Caco-2 (cell line): Measurements from ENCODE around the gene PKHD1. TPM values are rescaled to one million over a fixed set of nuclear protein-coding genes. Genes with fewer than 3 reads are reported as not detected.

Source experiments
- BruUV-seq: library from RNA; stranded (reverse); fragments of 400-500 nt; replicated peaks from 2 replicates; lab custom pipeline; 2021; lab: Mats Ljungman, UMichigan
- CTCF ChIA-PET: fragments of 300-600 bp; sonication (Branson Sonifier 250); formaldehyde crosslinking; loops from one replicate; lab custom pipeline; 2022; ENCODE audit warnings: antibody characterized with exemption; lab: Charles Lee
- POLR2A ChIA-PET: fragments of 300-600 bp; sonication (Branson Sonifier 250); formaldehyde crosslinking; loops from one replicate; lab custom pipeline; 2022; ENCODE audit warnings: antibody characterized with exemption; lab: Charles Lee
- DNase-seq, 2 experiments: peaks; one replicate each; pipeline versions ENCODE4 v3.0.0 to v3.0.0-alpha.2; 2020 to 2022
- H3K27me3 ChIP-seq: replicated peaks from 2 replicates; pipeline ENCODE4 v1.6.0; 2011; ENCODE audit warnings: low read length; ENCODE audit not compliant: control insufficient read depth, insufficient read depth
- H3K36me3 ChIP-seq: 2 replicates; pipeline ENCODE4 v1.5.1; 2011; ENCODE audit warnings: low read length; ENCODE audit not compliant: control insufficient read depth, insufficient read depth
- H3K4me1 ChIP-seq: fragments of 250-450 bp; sonication (Bioruptor Pico); 2 replicates; pipeline ENCODE4 v1.5.1; 2020; ENCODE audit warnings: mild to moderate bottlenecking
- H3K4me3 ChIP-seq: 2 replicates; pipeline ENCODE4 v1.5.1; 2011; ENCODE audit warnings: low read depth, mild to moderate bottlenecking, control low read depth, low read length
- H3K9me3 ChIP-seq: fragments of 250-450 bp; sonication (Bioruptor Pico); 2 replicates; pipeline ENCODE4 v1.5.1; 2020; ENCODE audit warnings: mild to moderate bottlenecking, moderate library complexity
- H3K27ac Mint-ChIP-seq: one replicate; pipeline ENCODE4 v1.8.0; 2022; ENCODE audit warnings: mixed read lengths; ENCODE audit not compliant: unreplicated experiment
- H3K27me3 Mint-ChIP-seq: one replicate; pipeline ENCODE4 v1.8.0; 2022; ENCODE audit warnings: mixed read lengths; ENCODE audit not compliant: insufficient read depth, unreplicated experiment
- H3K36me3 Mint-ChIP-seq: one replicate; pipeline ENCODE4 v1.8.0; 2022; ENCODE audit warnings: mild to moderate bottlenecking, mixed read lengths; ENCODE audit not compliant: insufficient read depth, unreplicated experiment
- H3K4me1 Mint-ChIP-seq: one replicate; pipeline ENCODE4 v1.8.0; 2022; ENCODE audit warnings: low read depth, mixed read lengths; ENCODE audit not compliant: unreplicated experiment
- H3K4me3 Mint-ChIP-seq: one replicate; pipeline ENCODE4 v1.8.0; 2022; ENCODE audit warnings: mild to moderate bottlenecking, moderate library complexity, mixed read lengths; ENCODE audit not compliant: unreplicated experiment
- H3K9me3 Mint-ChIP-seq: one replicate; pipeline ENCODE4 v1.8.0; 2022; ENCODE audit warnings: mixed read lengths; ENCODE audit not compliant: unreplicated experiment
- intact Hi-C: fragments of 100-400 bp; cut with micrococcal nuclease; formaldehyde crosslinking; loops from one replicate; pipeline ENCODE4 v1.10.0; 2022; ENCODE audit not compliant: unreplicated experiment
- total RNA-seq: library from RNA; stranded (reverse); gene quantifications from 2 replicates; pipeline ENCODE4 v1.2.3, GENCODE V29; 2022
- TF ChIP-seq, protein P1 (sequence below), 2 experiments: fragments of 200-600 bp in 1 of 2; IDR thresholded peaks; 1 replicate in 1 of 2; 2 replicates in 1 of 2; pipeline versions ENCODE4 v1.5.1 to v1.8.0; 2011 to 2022; ENCODE audit warnings: antibody characterized with exemption in 1 of 2, control low read depth in 1 of 2, inconsistent platforms in 1 of 2, low read depth in 1 of 2, low read length in 1 of 2, mild to moderate bottlenecking in 1 of 2, moderate library complexity in 1 of 2; ENCODE audit not compliant: insufficient read depth in 1 of 2, severe bottlenecking in 1 of 2, unreplicated experiment in 1 of 2

The PKHD1 gene
- total RNA-seq, 1 experiment from 2014 or later = 3.3 TPM

DNA sequence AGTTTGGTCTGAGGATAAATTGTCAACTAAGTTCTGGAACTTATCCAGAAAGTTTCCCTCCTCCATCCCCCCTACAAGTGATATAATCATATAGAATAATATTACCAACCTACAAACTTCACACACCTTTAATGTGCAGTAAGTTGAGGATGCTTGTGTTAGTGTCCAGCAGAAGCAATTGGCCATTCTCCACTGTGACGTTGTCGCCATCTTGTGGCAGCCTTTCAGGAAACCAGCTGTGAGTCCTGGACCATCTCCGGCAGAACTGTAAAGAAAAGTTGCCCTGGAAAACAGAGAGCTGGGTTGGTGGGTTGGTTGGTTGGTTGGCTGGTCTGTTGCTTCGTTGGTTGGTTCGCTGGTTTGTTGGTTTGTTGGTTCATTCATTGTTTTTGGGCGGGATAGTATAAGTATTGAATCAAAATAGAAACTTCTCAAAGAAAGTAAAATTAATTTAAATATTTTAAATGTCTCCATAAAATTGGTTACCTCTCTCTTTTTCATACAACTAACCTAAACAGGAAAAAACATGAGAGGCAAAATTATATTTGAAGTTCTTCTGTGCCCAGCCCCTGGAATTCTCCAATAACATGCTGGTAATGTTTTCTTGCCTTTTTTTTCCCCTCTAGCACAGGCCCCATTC, 127.5 kb downstream of the PKHD1 start:
- Histone ChIP-seq H3K9me3 (no peaks in the 10 kb centered on the region), H3K36me3 (no peaks in the 10 kb centered on the region), H3K27me3 (no peaks in the 10 kb centered on the region), H3K4me3 (no peak overlapping the region), H3K4me1 (no peaks in the 10 kb centered on the region)
- H3K4me1 Mint-ChIP-seq = no peaks in the 10 kb centered on the region
- no peaks in the 10 kb centered on the region for H3K9me3 Mint-ChIP-seq
- DNase-seq = peak; percentile 68 to 81
- no peaks in the 10 kb centered on the region for H3K27me3 Mint-ChIP-seq
- POLR2A ChIA-PET = no interaction called here
- no peak overlapping the region for H3K4me3 Mint-ChIP-seq
- H3K36me3 Mint-ChIP-seq = no peaks in the 10 kb centered on the region
- TF ChIP-seq, protein P1, sequence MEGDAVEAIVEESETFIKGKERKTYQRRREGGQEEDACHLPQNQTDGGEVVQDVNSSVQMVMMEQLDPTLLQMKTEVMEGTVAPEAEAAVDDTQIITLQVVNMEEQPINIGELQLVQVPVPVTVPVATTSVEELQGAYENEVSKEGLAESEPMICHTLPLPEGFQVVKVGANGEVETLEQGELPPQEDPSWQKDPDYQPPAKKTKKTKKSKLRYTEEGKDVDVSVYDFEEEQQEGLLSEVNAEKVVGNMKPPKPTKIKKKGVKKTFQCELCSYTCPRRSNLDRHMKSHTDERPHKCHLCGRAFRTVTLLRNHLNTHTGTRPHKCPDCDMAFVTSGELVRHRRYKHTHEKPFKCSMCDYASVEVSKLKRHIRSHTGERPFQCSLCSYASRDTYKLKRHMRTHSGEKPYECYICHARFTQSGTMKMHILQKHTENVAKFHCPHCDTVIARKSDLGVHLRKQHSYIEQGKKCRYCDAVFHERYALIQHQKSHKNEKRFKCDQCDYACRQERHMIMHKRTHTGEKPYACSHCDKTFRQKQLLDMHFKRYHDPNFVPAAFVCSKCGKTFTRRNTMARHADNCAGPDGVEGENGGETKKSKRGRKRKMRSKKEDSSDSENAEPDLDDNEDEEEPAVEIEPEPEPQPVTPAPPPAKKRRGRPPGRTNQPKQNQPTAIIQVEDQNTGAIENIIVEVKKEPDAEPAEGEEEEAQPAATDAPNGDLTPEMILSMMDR (IDR thresholded peaks at IDR 0.05; ENCODE audit: insufficient read depth in 1 of 2, low read depth in 1 of 2, low read length in 1 of 2, severe bottlenecking in 1 of 2, unreplicated experiment in 1 of 2) = peak; percentile 77 to 86
- intact Hi-C loops = loop anchor here (1.0 kb wide), 5 partner anchors 61 to 1144 kb away; no protein-coding TSS in a partner anchor
- no TSS peak for BruUV-seq
- no peak overlapping the region for H3K27ac Mint-ChIP-seq
- CTCF ChIA-PET = interaction anchor here (0.6 to 1.5 kb wide), 6 partner anchors 25 to 390 kb away, joined by 3 to 8 read pairs (median 4); no protein-coding TSS in a partner anchor

DNA sequence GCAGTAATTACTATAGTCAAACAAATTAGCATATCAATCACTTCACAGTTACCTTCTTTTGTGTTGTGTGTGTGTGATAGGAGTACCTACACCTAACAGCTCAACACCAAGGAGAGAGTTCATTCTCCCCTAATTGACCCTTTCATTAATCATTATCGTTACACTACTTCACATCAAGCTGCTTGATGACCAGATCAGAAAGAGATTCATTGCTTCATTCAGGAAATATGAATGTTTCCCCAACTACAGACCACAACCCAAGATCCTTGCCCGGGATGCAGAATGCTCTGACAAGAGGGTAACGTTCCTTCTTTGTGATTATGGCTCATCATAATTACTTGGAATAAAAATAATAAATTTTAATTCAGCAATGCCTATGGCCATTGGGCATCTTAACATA, 132.7 kb downstream of the PKHD1 start:
- TF ChIP-seq, protein P1 (IDR thresholded peaks at IDR 0.05; ENCODE audit: insufficient read depth in 1 of 2, low read depth in 1 of 2, low read length in 1 of 2, severe bottlenecking in 1 of 2, unreplicated experiment in 1 of 2) = no peak
- Mint-ChIP-seq H3K9me3 (no peaks in the 10 kb centered on the region), H3K27me3 (no peaks in the 10 kb centered on the region), H3K4me3 (no peak overlapping the region), H3K27ac (no peak overlapping the region), H3K4me1 (no peaks in the 10 kb centered on the region), H3K36me3 (no peaks in the 10 kb centered on the region)
- ChIA-PET POLR2A (no interaction called here), CTCF (no interaction called here)
- BruUV-seq = no TSS peak
- no peaks in the 10 kb centered on the region for H3K36me3 ChIP-seq
- DNase-seq = no peak
- no peaks in the 10 kb centered on the region for H3K4me1 ChIP-seq
- H3K4me3 ChIP-seq = no peak overlapping the region
- H3K9me3 ChIP-seq = no peaks in the 10 kb centered on the region
- intact Hi-C loops = no loop called here
- no peaks in the 10 kb centered on the region for H3K27me3 ChIP-seq

DNA sequence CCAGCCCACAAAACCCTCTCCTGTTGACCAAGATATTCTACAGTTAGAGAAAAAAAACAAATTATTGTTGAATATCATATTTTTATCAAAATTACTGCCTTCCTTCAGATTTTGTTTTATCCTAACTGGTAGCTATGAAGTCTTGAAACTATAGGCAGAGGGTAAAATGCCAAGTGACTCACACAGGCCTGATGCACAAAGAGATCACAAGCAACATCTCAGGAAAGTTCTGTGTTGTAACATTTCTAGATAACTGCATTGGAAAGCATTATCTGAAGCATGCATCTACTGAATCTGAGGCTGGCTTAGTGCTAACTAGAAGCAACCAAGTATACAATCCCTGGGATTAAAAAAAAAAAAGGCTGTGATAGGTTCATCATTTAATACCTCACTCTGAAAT, 134.2 kb downstream of the PKHD1 start:
- Mint-ChIP-seq H3K36me3 (no peaks in the 10 kb centered on the region), H3K4me1 (no peaks in the 10 kb centered on the region), H3K27me3 (no peaks in the 10 kb centered on the region), H3K4me3 (no peak overlapping the region), H3K27ac (no peak overlapping the region), H3K9me3 (no peaks in the 10 kb centered on the region)
- BruUV-seq = no TSS peak
- no peaks in the 10 kb centered on the region for H3K27me3 ChIP-seq
- ChIA-PET CTCF (no interaction called here), POLR2A (no interaction called here)
- TF ChIP-seq, protein P1 (IDR thresholded peaks at IDR 0.05; ENCODE audit: insufficient read depth in 1 of 2, low read depth in 1 of 2, low read length in 1 of 2, severe bottlenecking in 1 of 2, unreplicated experiment in 1 of 2) = no peak
- no peak for DNase-seq
- intact Hi-C loops = no loop called here
- H3K4me3 ChIP-seq = no peak overlapping the region
- H3K4me1 ChIP-seq = no peaks in the 10 kb centered on the region
- no peaks in the 10 kb centered on the region for H3K36me3 ChIP-seq
- H3K9me3 ChIP-seq = no peaks in the 10 kb centered on the region
